H9 (cell line): ENCODE data around the gene SPX. TPM values are rescaled to one million over a fixed set of nuclear protein-coding genes. Genes with fewer than 3 reads are reported as not detected.

ENCODE experiments used
- DNase-seq: peaks from one replicate; pipeline ENCODE4 v3.0.0-alpha.2; 2017
- H2AFZ ChIP-seq: one replicate; pipeline ENCODE4 v1.6.1; 2013; ENCODE audit warnings: mild to moderate bottlenecking, low read length, control low read depth, moderate library complexity
- H2AK5ac ChIP-seq: 2 replicates; pipeline ENCODE4 v1.6.1; 2013; ENCODE audit warnings: low read length, control low read depth, mixed read lengths; ENCODE audit not compliant: insufficient read length
- H2BK120ac ChIP-seq: one replicate; pipeline ENCODE4 v1.6.1; 2013; ENCODE audit warnings: low read depth, mild to moderate bottlenecking, low read length, control low read depth, inconsistent platforms; ENCODE audit not compliant: poor library complexity, severe bottlenecking
- H2BK12ac ChIP-seq: 2 replicates; pipeline ENCODE4 v1.6.1; 2013; ENCODE audit warnings: low read length, control low read depth, mixed read lengths, low read depth; ENCODE audit not compliant: insufficient read length
- H2BK15ac ChIP-seq: 2 replicates; pipeline ENCODE4 v1.6.1; 2013; ENCODE audit warnings: low read depth, low read length, control low read depth
- H2BK20ac ChIP-seq: one replicate; pipeline ENCODE4 v1.6.1; 2013; ENCODE audit warnings: low read depth, mild to moderate bottlenecking, low read length, control low read depth, inconsistent platforms; ENCODE audit not compliant: poor library complexity, severe bottlenecking
- H2BK5ac ChIP-seq: 2 replicates; pipeline ENCODE4 v1.6.1; 2013; ENCODE audit warnings: low read length, control low read depth, mixed read lengths; ENCODE audit not compliant: insufficient read length
- H3K14ac ChIP-seq: 2 replicates; pipeline ENCODE4 v1.6.1; 2013; ENCODE audit warnings: low read length, control low read depth; ENCODE audit not compliant: insufficient read depth
- H3K18ac ChIP-seq: 2 replicates; pipeline ENCODE4 v1.6.1; 2013; ENCODE audit warnings: low read depth, mild to moderate bottlenecking, mixed read lengths, low read length, control low read depth; ENCODE audit not compliant: insufficient read length
- H3K23ac ChIP-seq: 2 replicates; pipeline ENCODE4 v1.6.1; 2013; ENCODE audit warnings: low read length, control low read depth, mixed read lengths, low read depth; ENCODE audit not compliant: insufficient read length
- H3K23me2 ChIP-seq: 2 replicates; pipeline ENCODE4 v1.6.1; 2013; ENCODE audit warnings: low read depth, mild to moderate bottlenecking, mixed read lengths, low read length, control low read depth; ENCODE audit not compliant: insufficient read length, poor library complexity, severe bottlenecking
- H3K27ac ChIP-seq: 2 replicates; pipeline ENCODE4 v1.5.1; 2013; ENCODE audit warnings: low read length, control low read depth, mixed read lengths, low read depth; ENCODE audit not compliant: insufficient read length
- H3K27me3 ChIP-seq: 2 replicates; pipeline ENCODE4 v1.6.1; 2013; ENCODE audit warnings: low read length, control low read depth, inconsistent platforms; ENCODE audit not compliant: insufficient read depth
- H3K4ac ChIP-seq: 2 replicates; pipeline ENCODE4 v1.6.1; 2013; ENCODE audit warnings: low read depth, mild to moderate bottlenecking, control low read depth, inconsistent platforms, low read length, moderate library complexity
- H3K4me1 ChIP-seq: 2 replicates; pipeline ENCODE4 v1.6.1; 2013; ENCODE audit warnings: low read length, control low read depth, inconsistent platforms; ENCODE audit not compliant: insufficient read depth
- H3K4me2 ChIP-seq: 2 replicates; pipeline ENCODE4 v1.6.1; 2013; ENCODE audit warnings: low read length, control low read depth, mixed read lengths; ENCODE audit not compliant: insufficient read length, insufficient read depth
- H3K56ac ChIP-seq: 2 replicates; pipeline ENCODE4 v1.6.1; 2013; ENCODE audit warnings: low read depth, mild to moderate bottlenecking, mixed read lengths, low read length, control low read depth; ENCODE audit not compliant: insufficient read length
- H3K79me1 ChIP-seq: 2 replicates; pipeline ENCODE4 v1.6.1; 2013; ENCODE audit warnings: low read depth, mild to moderate bottlenecking, moderate library complexity, low read length, control low read depth, inconsistent platforms; ENCODE audit not compliant: insufficient read depth, poor library complexity, severe bottlenecking
- H3K79me2 ChIP-seq: 2 replicates; pipeline ENCODE4 v1.6.1; 2013; ENCODE audit warnings: low read length, control low read depth, inconsistent platforms; ENCODE audit not compliant: insufficient read depth
- H3K9ac ChIP-seq: 2 replicates; pipeline ENCODE4 v1.6.1; 2013; ENCODE audit warnings: low read length, control low read depth, mixed read lengths; ENCODE audit not compliant: insufficient read length; ENCODE audit errors: extremely low read depth
- H3K9me3 ChIP-seq: one replicate; pipeline ENCODE4 v1.6.1; 2013; ENCODE audit warnings: low read depth, low read length, inconsistent platforms; ENCODE audit not compliant: control insufficient read depth
- H3T11ph ChIP-seq: one replicate; pipeline ENCODE4 v1.6.1; 2013; ENCODE audit warnings: mild to moderate bottlenecking, low read length, control low read depth, inconsistent platforms
- H4K20me1 ChIP-seq: one replicate; pipeline ENCODE4 v1.6.1; 2013; ENCODE audit not compliant: control insufficient read depth, insufficient read length, insufficient read depth
- H4K5ac ChIP-seq: 2 replicates; pipeline ENCODE4 v1.6.1; 2013; ENCODE audit warnings: low read depth, mild to moderate bottlenecking, mixed read lengths, low read length, control low read depth; ENCODE audit not compliant: insufficient read length
- H4K8ac ChIP-seq: replicated peaks from 2 replicates; pipeline ENCODE4 v1.6.1; 2013; ENCODE audit warnings: low read length, control low read depth, mixed read lengths, low read depth; ENCODE audit not compliant: insufficient read length
- H4K91ac ChIP-seq: 2 replicates; pipeline ENCODE4 v1.6.1; 2013; ENCODE audit warnings: low read depth, mild to moderate bottlenecking, moderate library complexity, mixed read lengths, low read length, control low read depth; ENCODE audit not compliant: insufficient read length
- H3K27ac Mint-ChIP-seq, 3 experiments: 2 replicates in 2 of 3; 3 replicates in 1 of 3; pipeline ENCODE4 v1.8.0; 2020 to 2021; ENCODE audit warnings: mixed read lengths in 3 of 3, mild to moderate bottlenecking in 1 of 3, moderate library complexity in 1 of 3
- H3K27me3 Mint-ChIP-seq: 2 replicates; pipeline ENCODE4 v1.8.0; 2021; ENCODE audit warnings: low read depth, mild to moderate bottlenecking, moderate library complexity, mixed read lengths
- H3K36me3 Mint-ChIP-seq, 3 experiments: 2 replicates in 2 of 3; 3 replicates in 1 of 3; pipeline ENCODE4 v1.8.0; 2020 to 2021; ENCODE audit warnings: low read depth in 3 of 3, mixed read lengths in 3 of 3; ENCODE audit not compliant: insufficient read depth in 1 of 3
- H3K4me1 Mint-ChIP-seq, 2 experiments: 2 replicates each; pipeline ENCODE4 v1.8.0; 2020; ENCODE audit warnings: mixed read lengths in 2 of 2
- H3K4me3 Mint-ChIP-seq, 2 experiments: 2 replicates in 1 of 2; 3 replicates in 1 of 2; pipeline ENCODE4 v1.8.0; 2020 to 2021; ENCODE audit warnings: mild to moderate bottlenecking in 2 of 2, mixed read lengths in 2 of 2, moderate library complexity in 1 of 2
- H3K9me3 Mint-ChIP-seq, 2 experiments: 2 replicates in 1 of 2; 3 replicates in 1 of 2; pipeline ENCODE4 v1.8.0; 2020; ENCODE audit warnings: mild to moderate bottlenecking in 2 of 2, mixed read lengths in 2 of 2, moderate library complexity in 1 of 2
- WGBS: extraction: QIAGEN DNeasy Blood & Tissue Kit; methylation state at CpG from one replicate; pipeline ENCODE4 v1.1.7; 2013; ENCODE audit warnings: missing lambda C conversion rate, low lambda C conversion rate, mixed read lengths; ENCODE audit not compliant: insufficient read length; ENCODE audit errors: extremely low coverage; 5-methylcytosine and 5-hydroxymethylcytosine counted together
- total RNA-seq: library from RNA; stranded (reverse); gene quantifications from 2 replicates; pipeline ENCODE4 v1.2.1, GENCODE V29; 2021
- TF ChIP-seq, protein P1 (sequence below): fragments of 200-600 bp; sonication (generic); conservative IDR thresholded peaks from 3 replicates; pipeline ENCODE4 v1.8.0; 2021; ENCODE audit warnings: antibody characterized with exemption, mild to moderate bottlenecking

Gene SPX
- total RNA-seq, 1 experiment from 2014 or later, result 0.35 TPM

- Histone ChIP-seq H3K79me1 (no peaks in the 10 kb centered on the region), H3K27me3 (no peaks in the 10 kb centered on the region), H2AFZ (no peak overlapping the region), H4K8ac (no peak overlapping the region), H3K4me2 (no peak overlapping the region), H4K91ac (no peak overlapping the region), H3K4ac (no peak overlapping the region), H2BK5ac (no peak overlapping the region), H2BK12ac (no peak overlapping the region), H3K18ac (no peak overlapping the region), H2BK20ac (no peak overlapping the region), H3K56ac (no peak overlapping the region), H3K9ac (no peak overlapping the region), H3K23ac (no peak overlapping the region), H2BK15ac (no peak overlapping the region), H3K27ac (no peak overlapping the region), H2AK5ac (no peak overlapping the region), H3K23me2 (no peaks in the 10 kb centered on the region), H3K14ac (no peak overlapping the region), H4K5ac (no peak overlapping the region), H3K9me3 (no peaks in the 10 kb centered on the region), H3K4me1 (no peaks in the 10 kb centered on the region), H3T11ph (no peak overlapping the region), H3K79me2 (no peaks in the 10 kb centered on the region), H2BK120ac (no peak overlapping the region), H4K20me1 (no peaks in the 10 kb centered on the region)
- no peaks in the 10 kb centered on the region for H3K36me3 Mint-ChIP-seq
- H3K27me3 Mint-ChIP-seq, result peaks cover 2% of the 10 kb centered on the region
- 0 out of 4 replicates have a peak, but pooled peaks cover 0 to 2% of the 10 kb centered on the region in 2 experiments for H3K4me1 Mint-ChIP-seq
- TF ChIP-seq, protein P1, sequence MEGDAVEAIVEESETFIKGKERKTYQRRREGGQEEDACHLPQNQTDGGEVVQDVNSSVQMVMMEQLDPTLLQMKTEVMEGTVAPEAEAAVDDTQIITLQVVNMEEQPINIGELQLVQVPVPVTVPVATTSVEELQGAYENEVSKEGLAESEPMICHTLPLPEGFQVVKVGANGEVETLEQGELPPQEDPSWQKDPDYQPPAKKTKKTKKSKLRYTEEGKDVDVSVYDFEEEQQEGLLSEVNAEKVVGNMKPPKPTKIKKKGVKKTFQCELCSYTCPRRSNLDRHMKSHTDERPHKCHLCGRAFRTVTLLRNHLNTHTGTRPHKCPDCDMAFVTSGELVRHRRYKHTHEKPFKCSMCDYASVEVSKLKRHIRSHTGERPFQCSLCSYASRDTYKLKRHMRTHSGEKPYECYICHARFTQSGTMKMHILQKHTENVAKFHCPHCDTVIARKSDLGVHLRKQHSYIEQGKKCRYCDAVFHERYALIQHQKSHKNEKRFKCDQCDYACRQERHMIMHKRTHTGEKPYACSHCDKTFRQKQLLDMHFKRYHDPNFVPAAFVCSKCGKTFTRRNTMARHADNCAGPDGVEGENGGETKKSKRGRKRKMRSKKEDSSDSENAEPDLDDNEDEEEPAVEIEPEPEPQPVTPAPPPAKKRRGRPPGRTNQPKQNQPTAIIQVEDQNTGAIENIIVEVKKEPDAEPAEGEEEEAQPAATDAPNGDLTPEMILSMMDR, result no peak
- no peaks in the 10 kb centered on the region for H3K9me3 Mint-ChIP-seq
- no peak overlapping the region for H3K4me3 Mint-ChIP-seq
- no CpG with 5 or more reads among the region's 1 CpG for WGBS
- no peak for DNase-seq
- H3K27ac Mint-ChIP-seq, result no peak overlapping the region
Observed at GRCh38 chr12:21547437-21547836, 21.3 kb downstream of the SPX start.
